Measurements from ENCODE around the gene SPATA22.

DNA sequence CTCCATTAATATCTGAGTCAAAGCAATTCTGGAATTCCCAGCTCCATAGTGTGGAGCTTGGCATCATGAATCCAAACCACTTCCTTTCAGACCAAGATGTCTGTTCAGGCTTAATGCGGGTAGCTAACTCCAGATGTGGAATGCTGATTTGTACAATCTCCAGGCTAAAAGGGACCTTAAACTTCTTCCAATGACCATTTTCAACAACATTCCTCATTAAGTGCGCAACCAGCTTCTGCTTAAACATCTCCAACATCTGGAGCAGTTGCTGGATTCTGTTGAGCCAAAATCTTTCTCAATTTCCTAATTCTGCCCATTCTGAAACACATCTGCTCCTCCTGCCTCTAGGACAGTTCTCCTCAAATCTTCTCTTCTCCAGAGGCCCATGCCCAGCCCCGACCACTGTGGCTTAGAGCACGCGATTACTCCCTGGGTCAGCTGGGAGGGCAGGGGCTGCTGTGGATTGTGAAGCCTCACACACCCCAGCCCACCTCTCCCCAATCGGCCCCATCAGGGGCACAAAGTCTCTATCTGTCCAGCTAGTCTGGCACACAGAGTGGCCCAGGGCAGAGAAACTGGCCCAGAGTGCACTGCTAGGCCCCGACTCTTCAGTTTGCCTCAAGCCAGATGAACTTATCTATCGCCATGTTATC, 40.4 kb upstream of the SPATA22 start:
- TF ChIP-seq, protein P1, sequence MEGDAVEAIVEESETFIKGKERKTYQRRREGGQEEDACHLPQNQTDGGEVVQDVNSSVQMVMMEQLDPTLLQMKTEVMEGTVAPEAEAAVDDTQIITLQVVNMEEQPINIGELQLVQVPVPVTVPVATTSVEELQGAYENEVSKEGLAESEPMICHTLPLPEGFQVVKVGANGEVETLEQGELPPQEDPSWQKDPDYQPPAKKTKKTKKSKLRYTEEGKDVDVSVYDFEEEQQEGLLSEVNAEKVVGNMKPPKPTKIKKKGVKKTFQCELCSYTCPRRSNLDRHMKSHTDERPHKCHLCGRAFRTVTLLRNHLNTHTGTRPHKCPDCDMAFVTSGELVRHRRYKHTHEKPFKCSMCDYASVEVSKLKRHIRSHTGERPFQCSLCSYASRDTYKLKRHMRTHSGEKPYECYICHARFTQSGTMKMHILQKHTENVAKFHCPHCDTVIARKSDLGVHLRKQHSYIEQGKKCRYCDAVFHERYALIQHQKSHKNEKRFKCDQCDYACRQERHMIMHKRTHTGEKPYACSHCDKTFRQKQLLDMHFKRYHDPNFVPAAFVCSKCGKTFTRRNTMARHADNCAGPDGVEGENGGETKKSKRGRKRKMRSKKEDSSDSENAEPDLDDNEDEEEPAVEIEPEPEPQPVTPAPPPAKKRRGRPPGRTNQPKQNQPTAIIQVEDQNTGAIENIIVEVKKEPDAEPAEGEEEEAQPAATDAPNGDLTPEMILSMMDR (conservative IDR thresholded peaks at IDR 0.05; ENCODE audit: low read depth, low read length) = no peak
- no peak for TF ChIP-seq EZH2phosphoT487 (IDR thresholded peaks at IDR 0.05; ENCODE audit: borderline replicate concordance, low read length)
